ENCODE results near the gene TSSK2. TPM values are rescaled to one million over a fixed set of nuclear protein-coding genes. Genes with fewer than 3 reads are reported as not detected.

Gene TSSK2
- total and polyA plus RNA-seq, 2 donors (not counting 3 experiments of a cell fraction or from before 2014, with no cell fraction given) = not detected

DNA sequence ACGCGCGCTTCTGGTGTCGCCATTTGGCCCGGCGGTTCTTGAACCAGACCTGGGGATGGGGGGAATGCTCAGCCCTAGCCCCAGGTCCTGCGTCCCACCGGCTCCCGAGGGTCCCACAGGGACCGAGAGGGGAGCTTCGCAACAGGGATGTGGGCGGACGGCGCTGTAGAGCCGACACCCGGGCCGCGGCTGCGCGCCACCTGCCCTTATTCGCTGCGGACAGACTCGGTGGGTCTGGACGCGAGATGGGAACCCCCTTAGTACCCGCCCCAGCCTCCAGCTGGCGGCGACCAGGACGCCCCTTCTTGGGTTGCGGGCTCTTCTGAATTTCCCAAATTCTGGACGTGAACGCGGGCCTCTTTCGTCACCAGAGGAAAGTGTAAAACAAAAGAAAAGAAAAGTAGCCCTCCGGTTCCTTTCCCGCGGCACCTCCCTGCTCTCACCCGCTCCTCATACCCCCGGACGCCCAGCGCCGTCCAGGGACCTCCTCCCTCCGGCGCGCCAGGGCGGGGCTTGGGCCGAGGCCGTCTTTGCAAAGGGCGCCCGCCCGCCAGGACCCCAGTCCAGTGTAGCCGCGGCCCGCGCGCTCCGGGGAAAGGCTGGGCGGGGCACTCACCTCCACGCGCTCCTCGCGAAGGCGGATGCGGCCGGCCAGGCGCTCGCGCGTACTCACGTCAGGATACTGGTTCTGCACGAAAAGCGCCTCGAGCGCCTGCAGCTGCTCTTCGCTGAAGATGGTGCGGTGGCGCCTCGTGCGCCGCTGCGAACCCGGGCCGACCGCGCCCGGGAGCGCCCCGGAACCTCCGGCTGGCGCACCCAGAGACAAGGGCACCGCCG is 18.2 kb downstream of the TSSK2 start:
- Histone ChIP-seq H4K20me1 (replicated peaks; ENCODE audit: control insufficient read depth, extremely low read depth, insufficient read depth, low read length) (no peaks in the 10 kb centered on the region), H3K4me3 (replicated peaks in 1 of 3; ENCODE audit: insufficient read depth in 1 of 3, low read depth in 1 of 3, low read length in 3 of 3) (no peak overlapping the region), H2AFZ (ENCODE audit: low read depth, low read length) (no peak overlapping the region), H3K9me3 (replicated peaks; ENCODE audit: control insufficient read depth, insufficient read depth, low read length) (no peaks in the 10 kb centered on the region), H3K27me3 (ENCODE audit: control insufficient read depth in 2 of 2, insufficient read depth in 2 of 2, low read length in 2 of 2) (peaks cover 43 to 51% of the 10 kb centered on the region in 2 experiments), H3K27ac (ENCODE audit: insufficient read depth, low read depth, low read length) (no peak overlapping the region), H3K4me2 (ENCODE audit: insufficient read depth, low read length) (peak overlapping the region; percentile 13), H3K36me3 (ENCODE audit: control insufficient read depth in 2 of 2, extremely low read depth in 1 of 2, insufficient read depth in 2 of 2, low read length in 2 of 2) (no peaks in the 10 kb centered on the region), H3K9ac (replicated peaks; ENCODE audit: extremely low read depth, insufficient read depth, low read length) (no peak overlapping the region), H3K9me1 (replicated peaks; ENCODE audit: control insufficient read depth, extremely low read depth, insufficient read depth, low read length) (no peaks in the 10 kb centered on the region), H3K4me1 (ENCODE audit: control insufficient read depth, extremely low read depth, insufficient read depth, low read length) (no peaks in the 10 kb centered on the region), H3K79me2 (ENCODE audit: control insufficient read depth, insufficient read depth, low read length) (peaks cover 1% of the 10 kb centered on the region)
- no peak for DNase-seq (ENCODE audit: low read depth, low spot score)
- TF ChIP-seq, protein P1, sequence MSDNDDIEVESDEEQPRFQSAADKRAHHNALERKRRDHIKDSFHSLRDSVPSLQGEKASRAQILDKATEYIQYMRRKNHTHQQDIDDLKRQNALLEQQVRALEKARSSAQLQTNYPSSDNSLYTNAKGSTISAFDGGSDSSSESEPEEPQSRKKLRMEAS (IDR thresholded peaks at IDR 0.05; ENCODE audit: insufficient read depth, insufficient read length) = no peak
- TF ChIP-seq MYC (IDR thresholded peaks at IDR 0.05; ENCODE audit: low read depth, low read length) = no peak
- peak; percentile 91 for TF ChIP-seq EZH2 (IDR thresholded peaks at IDR 0.05; ENCODE audit: borderline replicate concordance, low read depth, low read length, severe bottlenecking)
- POLR2A ChIA-PET = no interaction called here
- no TSS peak for BruUV-seq (replicated peaks)
- CTCF ChIA-PET = interaction anchor here (0.6 kb wide), 1 partner anchor 49 kb away, joined by 3 read pairs; no protein-coding TSS in a partner anchor
- FAIRE-seq = no peak
- dilution Hi-C loops (cut with MboI; ENCODE audit: extremely low pct_ligation_motif_present, low sequenced_read_pairs) (no loop called here), intact Hi-C loops (cut with micrococcal nuclease) (no loop called here)

DNA sequence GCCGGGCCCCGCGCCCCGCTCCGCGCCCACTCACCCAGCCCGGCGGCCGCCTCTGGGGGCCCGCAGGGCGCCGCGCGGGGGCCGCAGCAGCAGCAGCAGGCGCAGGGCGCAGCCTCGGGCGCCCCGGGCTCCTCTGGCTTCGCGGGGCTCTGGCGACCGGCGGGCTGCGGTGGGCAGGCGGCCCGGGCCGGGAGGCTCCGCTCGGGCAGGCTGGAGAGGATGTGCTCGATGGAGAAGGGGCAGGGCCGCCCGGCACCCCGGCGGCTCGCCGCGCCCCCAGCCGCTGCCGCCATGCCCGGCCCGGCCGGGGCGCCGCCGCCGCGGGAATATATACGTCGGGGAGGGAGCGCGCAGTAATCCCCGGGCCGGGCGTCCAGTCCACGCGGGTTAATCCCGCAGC is 18.9 kb downstream of the TSSK2 start, which contains the start of gene GSC2:
GSC2 (minus strand) TSS at position 302 of the 400 bp plus-strand sequence; CDS start at position 293, 9 bp downstream.
- FAIRE-seq (no peak), DNase-seq (ENCODE audit: low read depth, low spot score) (no peak)
- Histone ChIP-seq H3K79me2 (ENCODE audit: control insufficient read depth, insufficient read depth, low read length) (no peaks in the 10 kb centered on the region), H3K4me3 (replicated peaks in 1 of 3; ENCODE audit: insufficient read depth in 1 of 3, low read depth in 1 of 3, low read length in 3 of 3) (no peak within 1 kb of the TSS), H2AFZ (ENCODE audit: low read depth, low read length) (no peak within 1 kb of the TSS), H3K27me3 (ENCODE audit: control insufficient read depth in 2 of 2, insufficient read depth in 2 of 2, low read length in 2 of 2) (peaks cover 43 to 51% of the 10 kb centered on the region in 2 experiments), H4K20me1 (replicated peaks; ENCODE audit: control insufficient read depth, extremely low read depth, insufficient read depth, low read length) (no peaks in the 10 kb centered on the region), H3K9me3 (replicated peaks; ENCODE audit: control insufficient read depth, insufficient read depth, low read length) (no peaks in the 10 kb centered on the region), H3K4me1 (ENCODE audit: control insufficient read depth, extremely low read depth, insufficient read depth, low read length) (no peaks in the 10 kb centered on the region), H3K9me1 (replicated peaks; ENCODE audit: control insufficient read depth, extremely low read depth, insufficient read depth, low read length) (no peaks in the 10 kb centered on the region), H3K9ac (replicated peaks; ENCODE audit: extremely low read depth, insufficient read depth, low read length) (no peak within 1 kb of the TSS), H3K27ac (ENCODE audit: insufficient read depth, low read depth, low read length) (no peak within 1 kb of the TSS), H3K4me2 (ENCODE audit: insufficient read depth, low read length) (peak within 1 kb of the TSS; percentile 13), H3K36me3 (ENCODE audit: control insufficient read depth in 2 of 2, extremely low read depth in 1 of 2, insufficient read depth in 2 of 2, low read length in 2 of 2) (no peaks in the 10 kb centered on the region)
- dilution Hi-C loops (cut with MboI; ENCODE audit: extremely low pct_ligation_motif_present, low sequenced_read_pairs) = no loop called here
- CTCF ChIA-PET = interaction anchor here (0.6 kb wide), 1 partner anchor 50 kb away, joined by 3 read pairs; no protein-coding TSS in a partner anchor
- intact Hi-C loops (cut with micrococcal nuclease) = no loop called here
- no TSS peak for BruUV-seq (replicated peaks)
- TF ChIP-seq, protein P2, sequence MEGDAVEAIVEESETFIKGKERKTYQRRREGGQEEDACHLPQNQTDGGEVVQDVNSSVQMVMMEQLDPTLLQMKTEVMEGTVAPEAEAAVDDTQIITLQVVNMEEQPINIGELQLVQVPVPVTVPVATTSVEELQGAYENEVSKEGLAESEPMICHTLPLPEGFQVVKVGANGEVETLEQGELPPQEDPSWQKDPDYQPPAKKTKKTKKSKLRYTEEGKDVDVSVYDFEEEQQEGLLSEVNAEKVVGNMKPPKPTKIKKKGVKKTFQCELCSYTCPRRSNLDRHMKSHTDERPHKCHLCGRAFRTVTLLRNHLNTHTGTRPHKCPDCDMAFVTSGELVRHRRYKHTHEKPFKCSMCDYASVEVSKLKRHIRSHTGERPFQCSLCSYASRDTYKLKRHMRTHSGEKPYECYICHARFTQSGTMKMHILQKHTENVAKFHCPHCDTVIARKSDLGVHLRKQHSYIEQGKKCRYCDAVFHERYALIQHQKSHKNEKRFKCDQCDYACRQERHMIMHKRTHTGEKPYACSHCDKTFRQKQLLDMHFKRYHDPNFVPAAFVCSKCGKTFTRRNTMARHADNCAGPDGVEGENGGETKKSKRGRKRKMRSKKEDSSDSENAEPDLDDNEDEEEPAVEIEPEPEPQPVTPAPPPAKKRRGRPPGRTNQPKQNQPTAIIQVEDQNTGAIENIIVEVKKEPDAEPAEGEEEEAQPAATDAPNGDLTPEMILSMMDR (IDR thresholded peaks at IDR 0.05; ENCODE audit: extremely low read depth in 1 of 2, insufficient read depth in 1 of 2, low read depth in 1 of 2, low read length in 2 of 2) = no peak
- no peak for TF ChIP-seq FOS (IDR thresholded peaks at IDR 0.05; ENCODE audit: borderline replicate concordance, insufficient read depth, low read length)
- TF ChIP-seq, protein P1 (IDR thresholded peaks at IDR 0.05; ENCODE audit: insufficient read depth, insufficient read length) = no peak
- no peak for TF ChIP-seq POLR2A (IDR thresholded peaks at IDR 0.05; ENCODE audit: low read depth, low read length)
- TF ChIP-seq MYC (IDR thresholded peaks at IDR 0.05; ENCODE audit: low read depth, low read length) = no peak
- no peak for TF ChIP-seq JUN (IDR thresholded peaks at IDR 0.05; ENCODE audit: borderline replicate concordance, insufficient read depth, insufficient read length, low read depth)
- TF ChIP-seq EZH2 (IDR thresholded peaks at IDR 0.05; ENCODE audit: borderline replicate concordance, low read depth, low read length, severe bottlenecking) = no peak
- POLR2A ChIA-PET = no interaction called here
